NCI-H128 (cell line): ENCODE measurements around the gene KYNU.
A peak's percentile ranks its signal among the peaks of the same experiment; 100 is the strongest.
"Not testable (repeated sequence)": the region's sequence is repeated elsewhere in the genome, so short reads cannot be mapped to it uniquely, and the experiment has no call there.

Source experiments
- DNase-seq: peaks from one replicate; lab custom pipeline; 2025; ENCODE audit not compliant: unreplicated experiment; lab: John Stamatoyannopoulos, UW

KYNU gene

GRCh38 chr2:142997231-142997630 lies 119.8 kb downstream of the KYNU start:
- DNase-seq, result no peak

- no peak for DNase-seq
These were observed 123.1 kb downstream of the KYNU start for GRCh38 chr2:143000599-143000998.

- no peak for DNase-seq
These were observed 124.0 kb downstream of the KYNU start for GRCh38 chr2:143001501-143001900.

- no peak for DNase-seq
These were observed 138.2 kb downstream of the KYNU start for GRCh38 chr2:143015656-143016055.

GRCh38 chr2:143026411-143027054 lies 149.1 kb downstream of the KYNU start:
- DNase-seq, result no peak

GRCh38 chr2:143029141-143029540 lies 151.7 kb downstream of the KYNU start:
- no peak for DNase-seq

- DNase-seq, result no peak
These were observed 152.7 kb downstream of the KYNU start for GRCh38 chr2:143030127-143030526.

GRCh38 chr2:143034292-143035074 lies 157.0 kb downstream of the KYNU start:
- DNase-seq, result peak; percentile 30

- no peak for DNase-seq
These were observed 174.0 kb downstream of the KYNU start for GRCh38 chr2:143051465-143051864.

GRCh38 chr2:143053437-143053836 lies 176.0 kb downstream of the KYNU start:
- DNase-seq, result not testable (repeated sequence)

- no peak for DNase-seq
These were observed 179.1 kb downstream of the KYNU start for GRCh38 chr2:143056550-143056949.

- DNase-seq, result no peak
These were observed 181.4 kb downstream of the KYNU start for GRCh38 chr2:143058851-143059250.

- no peak for DNase-seq
These were observed 186.2 kb downstream of the KYNU start for GRCh38 chr2:143063612-143064200.

- no peak for DNase-seq
These were observed 190.6 kb downstream of the KYNU start for GRCh38 chr2:143068094-143068493.

- no peak for DNase-seq
These were observed 191.0 kb downstream of the KYNU start for GRCh38 chr2:143068509-143068908.

- DNase-seq, result no peak
These were observed 193.2 kb downstream of the KYNU start for GRCh38 chr2:143070704-143071103.

- DNase-seq, result no peak
These were observed 193.9 kb downstream of the KYNU start for GRCh38 chr2:143071185-143071876.

GRCh38 chr2:143074913-143075312 lies 197.4 kb downstream of the KYNU start:
- DNase-seq, result not testable (repeated sequence)

GRCh38 chr2:143075711-143076110 lies 198.2 kb downstream of the KYNU start:
- DNase-seq, result no peak

- DNase-seq, result no peak
These were observed 200.6 kb downstream of the KYNU start for GRCh38 chr2:143078104-143078503.

GRCh38 chr2:143081616-143082015 lies 204.2 kb downstream of the KYNU start:
- DNase-seq, result no peak

GRCh38 chr2:143083636-143084035 lies 206.2 kb downstream of the KYNU start:
- DNase-seq, result no peak
